ENCODE data around the gene SDHAF4.

Gene SDHAF4

DNA sequence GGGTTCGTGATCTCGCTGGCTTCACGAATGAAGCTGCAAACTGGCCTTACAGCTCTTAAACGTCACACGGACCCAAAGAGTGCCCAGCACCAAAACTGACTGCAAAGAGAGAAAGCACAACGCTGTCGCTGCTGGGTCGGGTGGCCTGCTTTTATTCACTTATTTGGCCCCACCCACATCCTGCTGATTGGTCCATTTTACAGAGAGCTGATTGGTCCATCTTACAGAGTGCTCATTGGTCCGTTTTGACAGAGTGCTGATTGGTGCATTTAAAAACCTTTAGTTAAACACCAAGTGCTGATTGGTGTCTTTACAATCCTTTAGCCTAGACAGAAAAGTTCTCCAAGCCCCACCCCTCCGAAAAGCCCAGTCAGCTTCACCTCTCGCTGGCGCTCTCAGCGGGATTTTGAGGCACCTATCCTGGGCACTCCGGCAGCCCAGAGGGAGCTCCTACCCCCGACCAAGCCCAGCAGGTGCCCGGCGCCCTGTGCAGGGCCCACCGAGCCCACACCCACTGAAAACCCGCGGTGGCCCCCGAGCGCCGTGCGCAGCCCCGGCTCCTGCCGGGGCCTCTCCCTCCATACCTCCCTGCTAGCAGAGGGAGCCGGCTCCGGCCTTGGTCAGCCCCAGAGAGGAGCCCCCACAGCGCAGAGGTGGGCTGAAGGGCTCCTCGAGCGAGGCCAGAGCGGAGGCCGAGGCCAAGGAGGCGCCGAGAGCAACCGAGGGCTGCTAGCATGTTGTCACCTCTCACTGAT, 60.9 kb downstream of the SDHAF4 start:
- no peak overlapping the region for H3K27ac ChIP-seq (ENCODE audit: low read depth, low read length)

DNA sequence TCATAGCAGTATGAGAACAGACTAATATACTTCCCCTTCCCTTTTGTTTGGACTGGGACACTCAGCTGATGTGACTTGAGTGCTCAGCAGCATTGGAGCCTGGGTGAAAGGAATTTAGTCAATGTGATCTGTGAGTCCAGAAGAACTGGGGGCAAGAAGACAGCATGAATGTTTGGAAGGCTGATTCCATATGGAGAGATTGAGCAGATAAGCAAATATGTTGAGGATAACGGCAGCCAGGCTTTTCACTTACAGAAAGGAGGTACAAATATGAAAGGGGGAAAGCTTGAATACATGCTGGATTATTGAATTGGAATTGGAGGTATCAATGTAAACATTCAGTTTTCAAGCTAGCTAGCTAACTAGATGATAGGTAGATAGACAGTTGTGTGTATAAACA, 63.2 kb downstream of the SDHAF4 start:
- Histone ChIP-seq H3K9me3 (ENCODE audit: insufficient read depth, low read depth, low read length) (no peaks in the 10 kb centered on the region), H3K9ac (ENCODE audit: low read depth, low read length) (no peak overlapping the region), H3K27me3 (ENCODE audit: insufficient read depth, low read length) (no peaks in the 10 kb centered on the region), H3K4me1 (ENCODE audit: insufficient read depth, low read length) (no peaks in the 10 kb centered on the region), H3K27ac (ENCODE audit: low read depth, low read length) (no peak overlapping the region), H3K4me3 (ENCODE audit: low read length) (no peak overlapping the region), H3K36me3 (ENCODE audit: insufficient read depth, low read length) (no peaks in the 10 kb centered on the region)
- WGBS: 91% methylated on average over 1 of the region's 1 CpG

More for the DNA sequence above, 60.9 kb downstream of the SDHAF4 start:
- Histone ChIP-seq H3K9ac (ENCODE audit: low read depth, low read length) (no peak overlapping the region), H3K4me3 (ENCODE audit: low read length) (no peak overlapping the region), H3K9me3 (ENCODE audit: insufficient read depth, low read depth, low read length) (no peaks in the 10 kb centered on the region), H3K4me1 (ENCODE audit: insufficient read depth, low read length) (no peaks in the 10 kb centered on the region), H3K36me3 (ENCODE audit: insufficient read depth, low read length) (no peaks in the 10 kb centered on the region), H3K27me3 (ENCODE audit: insufficient read depth, low read length) (no peaks in the 10 kb centered on the region)
- 97% methylated on average over 36 of the region's 36 CpGs for WGBS

DNA sequence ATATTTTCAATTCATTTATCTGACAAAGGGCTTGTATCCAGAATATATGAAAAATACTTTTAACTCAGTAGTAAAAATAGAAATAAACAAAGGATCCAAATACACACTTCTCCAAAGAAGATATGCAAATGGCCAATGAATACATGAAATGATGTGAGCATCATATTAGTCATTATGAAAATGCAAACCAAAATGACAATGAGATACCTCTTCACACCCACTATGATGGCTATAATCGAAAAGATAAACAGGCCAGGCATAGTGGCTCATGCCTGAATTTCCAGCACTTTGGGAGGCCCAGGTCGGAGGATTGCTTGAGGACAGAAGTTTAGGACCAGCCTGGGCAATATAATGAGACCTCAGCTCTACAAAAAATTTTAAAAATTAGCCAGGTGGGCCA, 67.1 kb downstream of the SDHAF4 start:
- H3K9me3 ChIP-seq (ENCODE audit: insufficient read depth, low read depth, low read length): no peaks in the 10 kb centered on the region
- no peaks in the 10 kb centered on the region for H3K36me3 ChIP-seq (ENCODE audit: insufficient read depth, low read length)
- H3K27me3 ChIP-seq (ENCODE audit: insufficient read depth, low read length): no peaks in the 10 kb centered on the region
- H3K9ac ChIP-seq (ENCODE audit: low read depth, low read length): no peak overlapping the region
- no peaks in the 10 kb centered on the region for H3K4me1 ChIP-seq (ENCODE audit: insufficient read depth, low read length)
- no peak overlapping the region for H3K4me3 ChIP-seq (ENCODE audit: low read length)
- H3K27ac ChIP-seq (ENCODE audit: low read depth, low read length): no peak overlapping the region
- 93% methylated on average over 2 of the region's 2 CpGs for WGBS

DNA sequence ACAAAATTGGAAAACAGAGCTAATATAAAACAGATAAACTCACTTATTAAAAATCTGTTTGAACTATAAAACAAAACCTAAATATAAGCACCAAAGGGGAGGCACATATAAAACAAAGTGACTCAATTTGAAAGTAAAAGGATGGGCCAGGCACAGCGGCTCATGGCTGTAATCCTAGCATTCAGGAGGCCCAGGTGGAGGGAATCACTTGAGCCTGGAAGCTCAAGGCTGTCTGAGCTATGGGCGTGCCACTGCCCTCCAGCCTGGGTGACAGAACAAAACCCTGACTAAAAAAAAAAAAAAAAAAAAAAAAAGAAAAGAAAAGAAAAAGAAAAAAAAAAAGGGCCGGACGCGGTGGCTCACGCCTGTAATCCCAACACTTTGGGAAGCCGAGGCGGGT, 69.9 kb downstream of the SDHAF4 start:
- Histone ChIP-seq H3K4me3 (ENCODE audit: low read length) (no peak overlapping the region), H3K27ac (ENCODE audit: low read depth, low read length) (no peak overlapping the region), H3K36me3 (ENCODE audit: insufficient read depth, low read length) (no peaks in the 10 kb centered on the region), H3K9ac (ENCODE audit: low read depth, low read length) (no peak overlapping the region), H3K9me3 (ENCODE audit: insufficient read depth, low read depth, low read length) (no peaks in the 10 kb centered on the region), H3K27me3 (ENCODE audit: insufficient read depth, low read length) (no peaks in the 10 kb centered on the region), H3K4me1 (ENCODE audit: insufficient read depth, low read length) (no peaks in the 10 kb centered on the region)
- 88% methylated on average over 8 of the region's 8 CpGs for WGBS

DNA sequence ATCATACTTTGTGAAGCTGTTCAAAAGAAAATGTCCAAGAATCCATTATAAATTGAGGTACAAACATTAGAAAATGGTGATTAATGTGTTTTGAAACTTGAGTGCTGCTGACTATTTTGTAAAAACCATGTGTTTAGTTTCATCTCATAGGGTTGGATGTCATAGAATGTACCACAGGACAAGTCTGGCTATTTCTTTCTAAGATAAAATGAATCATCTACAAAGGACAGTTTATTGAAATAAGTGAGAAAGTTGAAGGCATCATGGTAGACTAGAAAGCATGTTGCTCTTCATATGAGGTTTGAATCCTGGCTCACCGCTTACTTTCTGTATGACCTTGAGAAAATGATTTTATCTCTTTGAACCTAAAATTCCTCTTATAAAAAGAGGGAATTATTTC, 71.7 kb downstream of the SDHAF4 start:
- no peaks in the 10 kb centered on the region for H3K9me3 ChIP-seq (ENCODE audit: insufficient read depth, low read depth, low read length)

More for the DNA sequence above, 71.7 kb downstream of the SDHAF4 start:
- no peak overlapping the region for H3K27ac ChIP-seq (ENCODE audit: low read depth, low read length)
- no peak overlapping the region for H3K9ac ChIP-seq (ENCODE audit: low read depth, low read length)
- no peak overlapping the region for H3K4me3 ChIP-seq (ENCODE audit: low read length)
- H3K4me1 ChIP-seq (ENCODE audit: insufficient read depth, low read length): no peaks in the 10 kb centered on the region
- no peaks in the 10 kb centered on the region for H3K36me3 ChIP-seq (ENCODE audit: insufficient read depth, low read length)
- no peaks in the 10 kb centered on the region for H3K27me3 ChIP-seq (ENCODE audit: insufficient read depth, low read length)
- WGBS: 90% methylated on average over 1 of the region's 1 CpG

Data from HUES64 (cell line).